HG02973 (cell line): Measurements from ENCODE around the gene NBAS.

Source experiments
- ATAC-seq: cut with Tn5 transposase; IDR thresholded peaks from one replicate; pipeline ENCODE4 v1.9.1; 2021; ENCODE audit warnings: moderate library complexity; ENCODE audit not compliant: unreplicated experiment

NBAS gene

DNA sequence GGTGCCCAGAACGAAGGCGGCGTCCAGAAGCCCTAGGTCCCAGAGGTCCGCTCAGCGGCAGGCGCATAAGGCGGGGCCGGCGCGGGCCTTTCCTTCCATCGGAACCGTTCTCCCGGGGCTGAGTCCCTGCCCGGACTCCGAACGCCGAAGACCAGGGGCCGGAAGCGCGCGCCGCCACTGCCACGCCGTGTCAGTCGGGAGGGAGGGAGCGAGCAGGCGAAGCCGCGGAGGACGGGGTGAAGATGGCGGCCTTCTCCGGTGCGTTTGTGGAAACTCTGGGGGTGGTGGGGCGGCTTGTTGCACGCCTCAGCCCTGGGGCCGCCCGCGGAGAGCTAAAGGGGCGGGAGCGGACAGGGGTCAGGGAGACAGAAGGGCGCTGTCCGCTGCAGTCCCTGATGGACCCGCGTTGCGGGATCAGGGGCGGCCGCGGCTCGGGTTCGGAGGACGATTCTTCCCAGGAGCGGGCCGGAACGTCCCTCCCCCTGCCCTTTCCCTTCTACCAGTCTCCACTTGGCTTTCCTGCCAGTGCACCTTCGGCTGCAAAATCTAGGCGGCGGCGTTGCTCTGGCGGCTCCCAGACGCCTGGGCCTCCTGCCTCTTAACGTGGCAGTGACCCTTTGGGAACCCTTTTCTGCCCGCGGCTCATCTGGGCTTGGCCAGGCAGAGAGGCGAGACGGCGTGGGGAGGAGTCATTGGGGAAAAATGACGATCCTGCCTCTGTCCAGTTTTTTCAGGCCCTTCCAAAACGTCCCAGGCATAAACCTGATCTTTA lies 30.7 kb upstream of the NBAS start, which contains the start of gene DDX1:
TSS of gene DDX1 (plus strand) at position 177 of the 772 bp plus-strand sequence. CDS start at position 243, 66 bp downstream.
- ATAC-seq: peak; percentile 96

DNA sequence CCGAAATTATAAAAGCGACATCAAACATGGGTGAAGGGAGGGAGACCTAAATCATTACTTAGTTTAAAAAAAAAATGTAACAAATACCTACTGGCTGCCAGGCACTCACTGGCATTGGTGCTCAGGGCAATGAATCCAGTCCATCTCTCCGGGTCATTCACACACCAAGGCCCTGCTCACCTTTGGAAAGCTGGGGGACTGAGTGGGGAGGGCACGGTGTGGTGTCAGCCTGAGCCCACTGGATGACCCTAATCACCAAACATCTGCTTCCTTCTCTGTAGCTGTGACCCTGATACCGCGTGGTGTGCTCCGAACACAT lies 30.2 kb upstream of the NBAS start:
- ATAC-seq: no peak

DNA sequence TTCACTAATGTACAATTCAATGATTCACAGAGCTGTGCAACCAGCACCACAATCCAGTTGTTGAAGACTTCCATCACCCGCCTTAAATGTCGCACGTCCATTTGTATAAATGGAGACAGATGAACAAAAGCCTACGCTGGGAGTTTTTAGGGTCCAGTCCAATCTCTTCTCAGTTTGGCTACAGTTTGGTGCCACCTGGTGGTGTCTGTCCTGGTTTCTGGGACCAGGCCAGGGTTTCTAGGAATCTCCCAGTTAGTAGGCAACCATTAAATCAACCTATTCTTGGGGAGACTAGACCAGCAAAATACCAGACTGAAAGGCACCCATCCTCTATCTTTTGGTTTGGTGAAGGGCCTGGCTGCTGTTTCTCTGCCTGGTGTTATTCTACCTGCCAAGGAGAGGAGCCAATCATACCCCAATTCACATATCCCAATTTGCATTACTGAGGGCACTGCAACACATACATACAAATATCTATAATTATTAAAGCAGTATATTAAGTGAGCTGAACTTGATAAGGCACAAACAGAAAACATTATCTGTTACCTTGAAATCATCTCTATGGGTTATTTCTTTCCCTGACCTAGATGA lies 27.3 kb upstream of the NBAS start:
- ATAC-seq: no peak

DNA sequence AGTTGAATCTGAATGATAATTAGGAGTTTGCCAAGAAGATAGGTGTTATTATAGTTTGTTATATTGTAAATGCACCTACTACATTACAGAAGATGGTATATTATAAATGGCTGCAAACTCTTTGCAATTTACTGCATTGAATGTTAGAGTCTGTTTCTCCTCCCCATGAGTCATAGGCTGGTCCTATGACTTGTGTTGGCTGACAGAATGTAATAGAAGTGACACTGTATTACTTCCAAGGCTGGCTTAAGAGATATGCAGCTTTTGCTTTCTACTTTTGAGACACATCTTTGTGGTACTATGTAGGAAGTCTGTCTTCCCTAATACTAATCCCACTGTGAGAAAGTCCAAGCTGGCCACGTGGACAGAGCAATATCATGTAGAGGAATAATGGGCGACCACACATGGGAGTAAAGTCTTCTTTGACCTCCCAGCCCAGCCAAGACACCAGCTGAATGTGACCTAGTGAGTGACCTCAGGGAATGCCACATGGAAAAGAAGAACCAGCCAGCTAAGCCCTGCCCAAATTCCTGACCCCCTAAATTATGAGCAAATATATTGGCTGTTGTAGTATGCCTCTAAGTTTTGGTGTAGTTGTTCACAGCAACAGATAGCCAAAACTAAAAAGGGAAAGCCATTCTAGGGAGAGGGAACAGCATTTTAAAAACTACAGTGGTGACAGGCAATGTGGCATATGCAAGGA lies 23.8 kb upstream of the NBAS start:
- ATAC-seq: no peak

DNA sequence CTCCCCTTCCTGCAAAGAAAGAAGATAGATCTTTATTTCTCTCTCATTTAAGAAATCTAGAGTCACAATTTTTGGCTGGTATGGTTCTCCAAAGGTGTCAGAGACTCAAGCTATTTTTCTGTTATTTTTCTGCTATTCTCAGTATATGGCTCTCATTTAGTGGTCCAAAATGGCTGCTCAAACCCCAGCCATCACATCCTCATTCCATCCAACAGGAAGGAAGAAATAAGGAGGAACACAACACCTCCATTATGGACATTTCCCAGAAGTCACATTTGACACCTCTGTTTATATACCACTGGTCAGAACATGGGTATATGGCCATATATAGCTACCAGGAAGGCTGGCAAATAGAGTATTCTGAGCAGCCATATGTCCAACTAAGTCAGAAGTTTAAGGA lies 23.2 kb upstream of the NBAS start:
- ATAC-seq: no peak

DNA sequence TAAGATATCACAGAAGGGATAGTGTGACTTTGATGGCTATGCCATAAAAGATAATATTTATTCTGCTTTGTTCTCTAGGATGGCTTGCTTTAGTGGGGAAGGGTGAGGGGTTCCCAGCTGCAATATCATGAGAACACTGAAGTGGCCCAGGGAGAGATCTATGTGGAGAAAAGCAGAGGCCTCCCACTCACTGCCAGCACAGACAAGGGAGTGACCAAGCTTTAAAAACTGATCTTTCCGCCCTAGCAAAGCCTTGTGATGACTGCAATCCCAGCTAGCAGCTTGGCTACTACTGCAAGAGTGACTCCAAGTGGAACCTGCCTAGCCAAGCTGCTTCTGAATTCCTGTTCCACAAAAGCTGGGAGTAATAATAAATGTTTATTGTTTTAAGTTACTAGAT lies 22.7 kb upstream of the NBAS start:
- ATAC-seq: no peak

DNA sequence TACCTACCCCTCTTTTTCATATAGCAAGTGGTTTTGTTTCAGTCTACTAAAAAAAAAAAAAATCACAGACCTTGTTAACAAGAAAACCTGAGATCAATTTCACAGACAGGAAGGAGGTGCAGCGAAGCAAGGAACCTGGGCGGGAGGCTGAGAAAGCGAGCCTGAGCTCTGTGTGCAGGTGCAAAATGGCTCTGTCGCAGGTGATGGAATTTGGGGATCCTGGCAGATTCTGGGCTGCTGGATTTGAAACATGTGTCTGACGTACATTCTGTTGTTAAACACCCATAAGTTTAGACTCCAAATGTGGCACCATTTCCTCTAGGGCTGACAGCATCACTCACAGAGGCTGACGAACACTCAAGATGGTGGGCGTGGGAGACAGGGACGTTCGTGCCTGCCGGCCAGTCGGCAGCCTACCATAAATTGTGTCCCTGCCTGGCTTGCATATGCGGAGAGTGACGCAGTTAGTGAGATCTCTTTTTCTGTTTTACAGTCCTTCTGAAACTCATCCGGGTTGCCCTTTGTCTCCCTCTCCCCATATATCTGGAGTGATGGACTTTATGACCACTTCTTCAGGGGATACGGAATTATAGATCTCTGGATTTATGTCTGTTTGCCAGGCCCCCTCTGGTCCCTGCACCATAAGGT lies 21.7 kb upstream of the NBAS start:
- no peak for ATAC-seq

DNA sequence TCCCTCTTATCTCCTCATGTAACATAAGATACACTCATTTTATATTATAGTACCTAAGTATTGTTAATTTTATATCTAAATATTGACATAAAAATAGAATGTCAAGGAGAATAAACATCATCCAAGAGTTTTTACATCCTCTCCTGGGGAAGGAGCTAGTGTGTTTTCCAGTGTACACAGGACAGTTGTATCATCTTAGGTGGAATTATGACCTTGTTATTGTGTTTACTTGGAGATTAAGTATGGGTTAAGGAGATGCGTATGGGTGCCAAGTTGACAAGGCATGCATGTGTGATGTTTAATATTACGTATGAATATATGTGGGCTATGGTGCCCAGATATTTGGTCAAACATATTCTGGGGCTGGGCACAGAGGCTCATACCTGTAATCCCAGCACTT lies 19.3 kb upstream of the NBAS start:
- no peak for ATAC-seq

DNA sequence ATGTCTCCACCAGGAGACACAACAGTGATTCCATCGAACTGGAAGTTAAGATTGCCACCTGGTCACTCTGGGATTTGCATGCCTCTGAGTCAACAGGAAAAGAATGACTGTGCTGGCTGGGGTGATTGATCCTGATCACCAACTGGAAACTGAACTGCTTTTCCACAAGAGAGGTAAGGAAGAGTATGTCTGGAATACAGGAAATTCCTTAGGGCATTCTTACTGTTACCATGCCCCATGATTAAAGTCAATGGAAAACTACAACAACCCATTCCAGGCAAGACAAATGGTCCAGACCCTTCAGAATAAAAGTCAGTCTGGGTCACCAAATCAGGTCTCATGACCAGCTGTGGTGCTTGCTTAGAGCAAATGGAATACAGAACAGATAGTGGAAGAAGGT lies 18.5 kb upstream of the NBAS start:
- no peak for ATAC-seq

DNA sequence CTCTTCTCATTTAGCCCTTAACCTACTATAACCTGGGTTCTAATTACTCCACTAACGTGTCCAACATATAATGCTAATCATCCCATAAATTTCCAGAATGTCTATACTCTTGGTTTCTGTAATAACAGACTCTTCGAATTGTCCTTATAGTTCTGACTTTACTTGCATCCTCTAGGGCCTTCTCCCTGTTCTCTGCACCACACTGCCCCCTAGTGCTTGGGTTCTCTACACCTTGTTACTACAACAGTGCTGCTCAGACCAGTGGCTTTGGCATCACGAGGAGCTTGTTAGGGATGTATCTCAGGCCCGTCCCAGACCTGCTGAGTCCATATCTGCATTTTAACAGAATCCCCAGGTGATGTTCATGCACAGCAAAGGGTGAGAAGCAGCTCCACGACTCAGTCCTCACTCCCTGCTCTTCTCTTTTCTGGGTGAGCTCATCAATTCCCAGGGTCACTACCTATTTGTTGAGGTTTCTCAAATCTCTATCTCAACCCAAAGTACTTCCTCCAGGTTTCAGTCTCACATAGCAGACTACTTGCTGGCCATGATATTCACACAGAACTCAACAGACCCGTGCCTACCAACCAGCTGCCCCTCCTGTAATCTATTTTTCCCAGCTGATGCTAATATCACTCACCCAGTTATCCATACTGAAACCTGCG lies 16.1 kb upstream of the NBAS start:
- ATAC-seq: peak; percentile 88

DNA sequence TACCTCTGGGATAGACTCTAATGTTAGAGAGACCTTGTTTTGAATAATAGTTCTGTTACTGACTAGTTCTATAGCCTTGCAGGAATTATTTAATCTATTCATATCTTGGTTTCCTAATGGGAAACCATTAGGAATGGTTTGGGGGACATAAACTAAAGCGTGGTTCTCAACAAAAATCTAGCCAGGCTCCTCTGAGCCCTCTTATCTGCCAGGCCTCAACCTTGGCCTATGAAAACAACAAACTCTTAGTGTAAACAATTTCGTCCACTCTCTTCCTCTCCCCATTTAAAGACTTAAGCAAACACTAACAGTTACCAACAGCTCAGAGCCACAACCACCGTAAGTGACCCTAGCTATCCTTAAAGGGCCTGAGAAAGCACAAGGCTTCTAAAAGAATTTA lies 10.6 kb upstream of the NBAS start:
- no peak for ATAC-seq

DNA sequence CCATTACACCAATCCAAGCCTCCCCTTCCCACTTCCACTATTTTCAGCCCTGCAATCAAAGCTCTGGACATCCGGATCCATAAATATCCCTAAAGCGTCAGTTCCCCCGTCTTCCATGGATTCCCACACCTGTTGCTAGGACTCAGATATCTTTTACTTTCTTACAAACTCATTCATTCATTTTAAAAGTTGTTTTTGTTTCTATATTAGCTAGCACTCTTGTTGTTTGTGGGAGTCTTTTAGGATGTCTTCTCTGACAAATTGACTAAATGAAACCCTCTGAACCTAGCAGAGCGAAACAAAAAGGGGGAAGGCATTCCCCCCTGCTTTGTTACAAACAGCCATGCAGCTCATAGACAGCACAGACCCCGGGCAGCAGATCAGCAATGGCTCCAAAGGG lies 9.0 kb upstream of the NBAS start:
- no peak for ATAC-seq

DNA sequence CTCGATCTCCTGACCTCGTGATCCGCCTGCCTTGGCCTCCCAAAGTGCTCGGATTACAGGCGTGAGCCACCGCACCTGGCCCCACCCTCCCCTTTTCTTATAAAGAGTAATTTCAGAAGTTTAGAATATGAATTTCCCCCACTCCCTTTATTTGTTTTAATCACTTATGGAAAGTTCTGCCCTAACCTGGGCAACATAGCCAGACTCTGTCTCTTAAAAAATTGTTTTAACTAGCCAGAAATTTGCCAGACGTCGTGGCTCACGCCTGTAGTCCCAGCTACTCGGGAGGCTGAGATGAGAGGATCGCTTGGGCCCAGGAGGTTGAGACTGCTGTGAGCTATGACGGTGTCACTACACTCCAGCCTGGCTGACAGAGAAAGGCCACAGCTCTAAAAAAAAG lies 7.7 kb upstream of the NBAS start:
- no peak for ATAC-seq

DNA sequence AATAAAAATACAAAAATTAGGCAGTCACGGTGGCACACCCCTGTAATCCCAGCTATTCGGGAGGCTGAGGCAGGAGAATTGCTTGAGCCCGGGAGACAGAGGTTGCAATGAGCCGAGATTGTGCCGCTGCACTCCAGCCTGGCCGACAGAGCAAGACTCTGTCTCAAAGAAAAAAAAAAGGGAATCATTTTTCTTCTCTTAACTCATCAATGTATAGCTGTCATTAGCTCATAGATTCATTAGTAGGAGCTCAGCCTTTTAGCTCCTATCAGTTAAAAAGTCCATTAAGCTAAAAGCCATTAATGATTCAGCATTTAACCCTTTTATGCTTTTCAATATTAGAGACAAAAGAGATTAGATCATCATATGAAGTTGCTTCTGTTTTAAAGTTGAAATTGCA lies 5.8 kb upstream of the NBAS start:
- no peak for ATAC-seq

DNA sequence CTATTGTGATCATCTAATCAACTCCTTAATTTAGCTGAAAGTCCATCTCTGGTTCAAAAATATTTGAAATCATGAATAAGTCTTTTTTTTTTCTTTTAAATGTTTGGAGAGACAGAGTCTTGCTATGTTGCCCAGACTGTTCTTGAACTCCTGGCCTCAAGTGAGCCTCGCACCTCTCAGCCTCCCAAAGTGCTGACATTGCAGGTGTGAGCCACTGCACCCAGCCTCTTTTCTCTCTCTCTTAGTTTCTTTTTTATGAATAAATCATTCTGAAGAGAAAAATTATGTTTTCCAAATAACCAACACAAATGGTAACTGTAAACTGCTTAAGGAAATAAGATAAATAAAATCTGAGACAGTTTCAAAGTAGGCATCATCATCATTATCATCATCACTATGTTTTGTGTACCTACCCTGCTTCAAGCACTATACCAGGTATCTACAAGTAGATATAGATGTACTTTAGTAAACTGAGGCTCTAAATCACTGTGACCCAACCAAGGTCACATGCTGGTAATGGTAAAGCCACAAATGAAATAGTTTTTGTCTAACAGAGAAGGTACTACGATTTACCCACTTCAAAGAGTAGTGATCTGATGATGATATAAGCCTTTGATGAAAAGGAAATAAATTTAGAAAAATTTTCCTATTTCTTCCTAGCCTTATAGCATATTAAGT lies 5.0 kb upstream of the NBAS start:
- no peak for ATAC-seq

DNA sequence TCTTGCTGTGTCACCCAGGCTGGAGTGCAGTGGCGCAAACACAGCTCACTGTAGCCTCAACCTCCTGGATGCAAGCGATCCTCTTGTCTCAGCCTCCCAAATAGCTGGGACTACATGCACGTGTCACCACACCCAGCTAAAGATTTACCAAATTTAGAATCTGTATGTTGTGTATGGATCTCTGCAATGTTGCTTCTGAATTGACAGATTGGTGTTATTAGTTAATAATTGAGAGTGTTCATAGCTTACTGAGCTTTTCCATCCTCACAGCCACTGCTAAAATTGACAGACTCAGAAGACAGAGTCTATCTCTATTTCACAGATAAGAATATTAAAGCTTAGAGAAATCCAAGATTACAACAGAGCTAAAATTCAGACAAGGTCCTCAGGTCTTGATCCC lies 4.3 kb upstream of the NBAS start:
- no peak for ATAC-seq

DNA sequence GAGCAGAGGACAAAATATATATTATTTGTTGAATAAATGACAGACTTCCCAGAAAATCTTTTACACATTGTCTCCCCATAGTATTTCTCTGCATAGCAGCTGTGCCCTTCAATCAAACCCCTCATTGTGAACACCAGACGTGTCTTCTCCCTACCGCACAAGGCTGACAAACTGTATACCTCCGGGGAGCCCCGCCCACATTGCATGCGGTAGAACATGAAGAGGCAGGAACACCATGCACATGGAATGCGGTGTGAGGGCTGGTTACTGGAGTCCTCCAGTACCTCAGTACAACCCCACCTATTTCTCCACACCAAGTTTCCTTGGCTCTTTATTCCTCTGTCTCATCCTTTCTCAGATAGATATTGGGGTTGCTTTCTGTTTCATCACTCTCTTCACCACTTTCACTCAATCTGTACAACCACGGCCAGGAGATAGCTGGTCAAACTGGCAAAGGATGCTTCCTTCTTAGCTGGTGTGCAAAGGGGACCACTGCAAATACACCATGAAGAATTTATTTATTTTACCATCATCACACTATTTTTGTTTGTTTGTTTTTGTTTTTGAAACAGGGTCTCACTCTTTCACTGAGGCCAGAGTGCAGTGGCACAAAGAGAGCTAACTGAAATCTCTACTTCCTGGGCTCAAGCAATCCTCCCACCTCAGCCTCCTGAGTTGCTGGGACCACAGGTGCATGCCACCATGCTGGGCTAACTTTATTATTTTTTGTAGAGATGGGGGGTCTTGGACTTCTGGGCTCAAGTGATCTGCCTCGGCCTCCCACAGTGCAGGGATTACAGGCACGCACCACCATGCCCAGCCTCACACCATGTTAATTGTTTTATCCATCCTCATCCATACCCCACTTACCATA lies 2.3 kb upstream of the NBAS start:
- no peak for ATAC-seq

DNA sequence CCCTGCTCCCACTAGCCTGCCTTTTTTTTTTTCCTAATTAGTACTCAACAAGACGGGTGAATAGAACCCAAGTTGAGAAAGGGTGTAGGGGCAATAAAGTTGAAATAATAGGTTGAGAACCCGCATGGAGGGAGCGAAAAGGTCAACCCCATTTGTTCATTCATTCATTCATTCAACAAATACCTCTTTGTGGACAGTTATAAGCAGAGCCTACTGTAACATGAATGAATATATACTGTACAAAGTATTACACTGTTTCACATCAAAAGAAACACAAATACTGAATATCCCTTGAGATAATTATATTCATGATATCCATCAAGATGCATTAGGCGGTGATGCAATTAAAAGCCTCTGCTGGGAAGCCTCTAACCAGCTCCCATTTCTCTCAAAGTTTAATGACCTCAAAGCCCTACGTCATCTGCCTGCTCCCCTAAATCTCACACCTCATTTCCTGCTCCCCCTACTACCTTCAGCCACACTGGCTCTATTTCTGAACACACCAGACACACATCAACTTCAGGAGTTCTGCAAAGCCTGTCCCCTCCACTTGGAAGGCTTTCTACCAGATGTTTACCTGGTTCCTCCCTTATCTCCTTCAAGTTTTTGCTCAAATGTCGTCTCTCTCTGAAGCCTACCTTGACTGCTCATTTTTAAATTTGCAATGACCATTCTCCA lies 1.4 kb upstream of the NBAS start:
- no peak for ATAC-seq
